Measurements from ENCODE around the gene RCAN3. TPM values are rescaled to one million over a fixed set of nuclear protein-coding genes. Genes with fewer than 3 reads are reported as not detected.
"Not testable (repeated sequence)": the region's sequence is repeated elsewhere in the genome, so short reads cannot be mapped to it uniquely, and the experiment has no call there.

Gene RCAN3
- 0.83 TPM for polyA plus RNA-seq (2012; ENCODE audit: missing spikeins)

DNA sequence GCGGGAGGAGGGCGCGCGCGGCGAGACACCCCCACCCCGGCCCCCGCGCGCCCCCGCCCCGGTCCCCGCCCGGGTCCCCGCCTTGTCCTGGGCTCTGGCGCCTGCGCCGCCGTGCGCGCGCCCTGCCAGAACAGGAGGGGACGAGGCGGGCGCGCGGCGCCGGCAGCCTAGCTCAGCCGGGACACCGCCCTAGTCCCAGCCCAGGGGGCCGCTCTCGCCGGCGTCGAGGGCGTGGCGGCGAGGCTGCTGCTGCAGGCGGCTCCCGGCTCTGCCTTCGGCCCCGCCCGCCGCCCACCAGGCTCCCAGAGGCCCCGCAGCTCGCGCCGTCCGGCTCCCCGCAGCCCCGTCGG lies at the start of gene RCAN3:
Gene RCAN3, plus strand, starts transcription at position 128 of the 350 bp plus-strand sequence. CDS start 11,537 bp downstream, outside the sequence.
- FAIRE-seq (peak; percentile 50), DNase-seq (ENCODE audit: insufficient read length) (peak; percentile 94)

DNA sequence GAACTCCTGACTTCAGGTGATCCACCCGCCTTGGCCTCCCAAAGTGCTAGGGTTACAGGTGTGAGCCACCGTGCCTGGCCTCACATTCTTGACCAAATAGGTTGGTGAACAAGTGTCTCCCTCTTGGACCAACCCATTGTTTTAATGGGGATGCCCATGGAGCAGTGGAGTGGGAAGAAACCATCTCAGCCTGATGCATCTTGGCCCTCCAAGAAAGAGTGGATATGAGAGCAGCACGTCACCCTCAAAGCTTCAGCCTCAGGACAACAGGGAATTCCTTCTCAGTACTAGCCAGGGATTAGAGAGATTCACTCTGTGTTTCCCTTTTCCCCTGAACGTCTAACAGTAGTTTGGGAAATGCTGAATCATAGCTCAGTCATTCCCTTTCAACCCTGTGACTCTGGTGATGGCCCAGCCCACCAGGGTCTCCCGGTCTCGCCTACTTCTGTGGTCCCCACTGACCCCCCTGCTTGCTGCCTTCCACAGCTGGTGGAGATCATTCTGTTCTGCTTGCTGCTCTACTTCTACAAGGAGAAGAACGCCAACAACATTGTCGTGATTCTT lies 49.6 kb upstream of the RCAN3 start:
- DNase-seq (ENCODE audit: insufficient read length) (no peak), FAIRE-seq (no peak)
- no peak for TF ChIP-seq POLR2AphosphoS5 (IDR thresholded peaks at IDR 0.05; ENCODE audit: low read depth, low read length)
- no peak for TF ChIP-seq TAF1 (IDR thresholded peaks at IDR 0.05; ENCODE audit: borderline replicate concordance, low read depth, low read length)
- no peak for TF ChIP-seq POLR2A (IDR thresholded peaks at IDR 0.05; ENCODE audit: low read depth, low read length)

More for the DNA sequence above, at the start of gene RCAN3:
- TF ChIP-seq POLR2AphosphoS5 (IDR thresholded peaks at IDR 0.05; ENCODE audit: low read depth, low read length) = no peak
- TF ChIP-seq TAF1 (IDR thresholded peaks at IDR 0.05; ENCODE audit: borderline replicate concordance, low read depth, low read length) = no peak
- TF ChIP-seq POLR2A (IDR thresholded peaks at IDR 0.05; ENCODE audit: low read depth, low read length) = no peak

- DNase-seq (ENCODE audit: insufficient read length) (no peak), FAIRE-seq (no peak)
- TF ChIP-seq POLR2A (IDR thresholded peaks at IDR 0.05; ENCODE audit: low read depth, low read length) (no peak), TAF1 (IDR thresholded peaks at IDR 0.05; ENCODE audit: borderline replicate concordance, low read depth, low read length) (no peak), POLR2AphosphoS5 (IDR thresholded peaks at IDR 0.05; ENCODE audit: low read depth, low read length) (no peak)
Measured at GRCh38 chr1:24454673-24455072, 48.0 kb upstream of the RCAN3 start.

DNA sequence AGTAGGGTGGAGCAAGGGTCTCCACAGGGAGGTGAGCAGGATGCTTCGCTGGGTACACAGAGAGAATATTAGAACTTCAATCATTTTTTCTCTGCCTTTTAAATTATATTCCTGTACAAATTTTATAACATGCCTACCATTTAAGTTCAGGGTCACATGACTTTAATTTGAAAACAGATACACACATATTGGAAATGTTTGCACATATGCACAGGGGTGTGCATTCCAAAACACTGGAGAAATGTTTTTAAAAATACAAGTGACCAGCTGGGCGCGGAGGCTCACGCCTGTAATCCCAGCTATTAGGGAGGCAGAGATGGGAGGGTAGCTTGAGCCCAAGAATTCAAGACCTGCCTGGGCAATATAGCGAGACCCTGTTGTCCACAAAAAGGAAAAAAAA lies 47.4 kb upstream of the RCAN3 start:
- no peak for TF ChIP-seq POLR2A (IDR thresholded peaks at IDR 0.05; ENCODE audit: low read depth, low read length)
- FAIRE-seq = no peak
- no peak for DNase-seq (ENCODE audit: insufficient read length)

- TF ChIP-seq POLR2AphosphoS5 (IDR thresholded peaks at IDR 0.05; ENCODE audit: low read depth, low read length) (no peak), POLR2A (IDR thresholded peaks at IDR 0.05; ENCODE audit: low read depth, low read length) (no peak), TAF1 (IDR thresholded peaks at IDR 0.05; ENCODE audit: borderline replicate concordance, low read depth, low read length) (no peak)
- FAIRE-seq = no peak
- no peak for DNase-seq (ENCODE audit: insufficient read length)
Measured at GRCh38 chr1:24457866-24458265, 44.8 kb upstream of the RCAN3 start.

DNA sequence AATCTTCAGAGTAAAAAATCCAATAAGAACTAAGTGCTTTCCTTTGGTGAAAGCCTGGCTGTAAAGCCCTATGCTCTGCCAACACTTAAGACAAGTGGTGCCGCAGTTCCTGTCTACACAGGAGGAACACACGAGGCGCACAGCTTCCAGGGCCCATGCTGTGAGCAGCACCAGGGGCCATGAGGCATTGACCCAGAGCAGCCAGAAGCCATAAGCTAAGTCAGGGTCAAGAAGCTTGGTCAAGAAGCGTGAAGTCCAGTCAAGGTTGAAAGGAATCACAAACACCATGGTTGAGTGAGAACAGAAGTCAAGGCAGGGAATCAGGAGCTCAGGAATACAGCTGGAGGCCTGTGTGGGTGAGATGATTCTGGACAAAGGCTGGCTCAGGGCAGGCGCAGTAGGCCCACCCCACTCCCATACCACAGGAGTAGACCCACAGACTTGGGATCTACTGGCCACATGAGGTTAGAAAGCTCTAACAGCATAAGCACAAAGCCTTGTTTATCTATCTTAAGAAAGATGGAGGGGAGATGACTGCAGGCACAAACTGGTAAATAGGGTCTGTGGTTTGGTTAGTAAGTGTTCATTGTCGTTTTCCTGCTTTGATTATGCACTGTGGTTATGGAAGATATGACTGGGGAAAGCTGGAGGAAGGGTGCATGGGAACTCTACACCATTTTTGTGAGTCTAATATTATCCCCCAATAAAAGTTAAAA lies 42.9 kb upstream of the RCAN3 start:
- TF ChIP-seq TAF1 (IDR thresholded peaks at IDR 0.05; ENCODE audit: borderline replicate concordance, low read depth, low read length) (no peak), POLR2AphosphoS5 (IDR thresholded peaks at IDR 0.05; ENCODE audit: low read depth, low read length) (no peak), POLR2A (IDR thresholded peaks at IDR 0.05; ENCODE audit: low read depth, low read length) (no peak)
- DNase-seq (ENCODE audit: insufficient read length) (no peak), FAIRE-seq (no peak)

- FAIRE-seq; DNase-seq (ENCODE audit: insufficient read length): not testable (repeated sequence)
Measured at GRCh38 chr1:24462128-24462527, 40.5 kb upstream of the RCAN3 start.

- TF ChIP-seq TAF1 (IDR thresholded peaks at IDR 0.05; ENCODE audit: borderline replicate concordance, low read depth, low read length) (no peak), POLR2A (IDR thresholded peaks at IDR 0.05; ENCODE audit: low read depth, low read length) (no peak), POLR2AphosphoS5 (IDR thresholded peaks at IDR 0.05; ENCODE audit: low read depth, low read length) (no peak)
- no peak for DNase-seq (ENCODE audit: insufficient read length)
- no peak for FAIRE-seq
Measured at GRCh38 chr1:24463776-24464735, 38.6 kb upstream of the RCAN3 start.

GRCh38 chr1:24465099-24465498 lies 37.5 kb upstream of the RCAN3 start:
- no peak for TF ChIP-seq POLR2A (IDR thresholded peaks at IDR 0.05; ENCODE audit: low read depth, low read length)
- TF ChIP-seq POLR2AphosphoS5 (IDR thresholded peaks at IDR 0.05; ENCODE audit: low read depth, low read length) = no peak
- no peak for TF ChIP-seq TAF1 (IDR thresholded peaks at IDR 0.05; ENCODE audit: borderline replicate concordance, low read depth, low read length)
- DNase-seq (ENCODE audit: insufficient read length) (no peak), FAIRE-seq (no peak)

DNA sequence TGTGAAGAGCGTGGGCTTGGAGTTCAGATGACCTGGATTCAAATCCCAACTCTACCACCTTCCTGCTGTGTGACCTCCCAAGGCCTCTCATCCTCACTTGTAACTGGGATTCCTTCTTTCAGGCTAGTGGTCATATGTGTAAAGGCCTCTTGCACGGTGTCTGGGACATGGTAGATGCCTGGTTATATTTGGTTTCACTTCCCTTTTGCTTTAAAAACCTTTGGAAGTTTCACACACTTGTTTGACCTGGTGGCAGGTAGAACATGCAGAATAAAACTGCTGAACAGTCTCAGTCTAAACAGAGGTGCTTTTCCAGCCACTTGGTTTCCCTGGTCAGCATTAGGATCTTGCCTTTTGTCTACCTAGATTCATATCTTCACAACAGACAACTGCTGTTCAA lies 37.0 kb upstream of the RCAN3 start:
- FAIRE-seq = no peak
- TF ChIP-seq TAF1 (IDR thresholded peaks at IDR 0.05; ENCODE audit: borderline replicate concordance, low read depth, low read length) (no peak), POLR2A (IDR thresholded peaks at IDR 0.05; ENCODE audit: low read depth, low read length) (no peak), POLR2AphosphoS5 (IDR thresholded peaks at IDR 0.05; ENCODE audit: low read depth, low read length) (no peak)
- no peak for DNase-seq (ENCODE audit: insufficient read length)

DNA sequence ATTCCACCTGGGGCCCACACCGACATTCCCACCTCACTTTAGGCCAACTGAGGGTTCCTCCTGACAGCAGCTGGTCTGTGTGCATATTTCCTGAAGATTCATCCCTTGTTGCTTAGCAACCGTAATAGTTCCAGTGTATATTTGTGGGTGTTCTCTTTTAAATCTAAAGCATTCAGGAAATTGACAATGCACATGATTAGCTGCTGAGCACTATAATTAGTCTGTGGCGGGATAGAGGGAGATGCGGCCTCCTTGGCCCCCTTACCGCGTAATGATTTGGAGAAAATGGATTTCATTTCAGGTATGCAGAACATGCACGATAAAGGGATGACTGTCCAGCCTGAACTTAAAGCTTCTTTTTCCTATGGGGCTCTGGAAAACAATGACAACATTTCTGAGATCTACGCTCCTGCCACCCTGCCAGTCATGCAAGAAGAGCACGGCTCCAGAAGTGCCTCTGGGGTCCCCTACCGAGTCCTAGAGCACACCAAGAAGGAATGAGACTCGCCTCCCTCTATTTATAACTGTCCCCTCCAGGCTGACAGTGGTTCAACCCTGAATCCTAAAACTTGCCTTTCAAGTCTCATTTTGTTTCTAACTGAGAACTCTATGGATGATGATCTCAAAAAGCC lies 33.8 kb upstream of the RCAN3 start:
- DNase-seq (ENCODE audit: insufficient read length) (no peak), FAIRE-seq (no peak)
- TF ChIP-seq POLR2A (IDR thresholded peaks at IDR 0.05; ENCODE audit: low read depth, low read length) (no peak), POLR2AphosphoS5 (IDR thresholded peaks at IDR 0.05; ENCODE audit: low read depth, low read length) (no peak)

Data from GM12892 (cell line).